Skeletal muscle tissue (tissue), 4 donors: ENCODE results near the gene BLM. TPM values are rescaled to one million over a fixed set of nuclear protein-coding genes. Genes with fewer than 3 reads are reported as not detected.
"Not testable (repeated sequence)": the region's sequence is repeated elsewhere in the genome, so short reads cannot be mapped to it uniquely, and the experiment has no call there.

Source experiments
- H3K27ac ChIP-seq: one replicate; pipeline ENCODE4 v1.7.0; 2013; ENCODE audit warnings: mild to moderate bottlenecking, low read depth, low read length, inconsistent platforms
- H3K27me3 ChIP-seq, 3 donors: one replicate each; pipeline ENCODE4 v1.7.0; 2013; ENCODE audit warnings: low read length in 3 of 3; ENCODE audit not compliant: control insufficient read depth in 3 of 3, insufficient read depth in 3 of 3
- H3K36me3 ChIP-seq, 3 donors: one replicate each; pipeline ENCODE4 v1.7.0; 2013; ENCODE audit warnings: low read length in 3 of 3; ENCODE audit not compliant: control insufficient read depth in 3 of 3, insufficient read depth in 3 of 3
- H3K4me1 ChIP-seq, 3 donors: one replicate each; pipeline ENCODE4 v1.7.0; 2013; ENCODE audit warnings: low read length in 3 of 3, mild to moderate bottlenecking in 3 of 3; ENCODE audit not compliant: control insufficient read depth in 3 of 3, insufficient read depth in 3 of 3
- H3K4me3 ChIP-seq, 3 donors: one replicate each; pipeline ENCODE4 v1.7.0; 2013; ENCODE audit warnings: low read length in 3 of 3
- H3K9ac ChIP-seq, 3 donors: one replicate each; pipeline ENCODE4 v1.7.0; 2013; ENCODE audit warnings: low read length in 3 of 3, mild to moderate bottlenecking in 3 of 3, moderate library complexity in 2 of 3, low read depth in 1 of 3
- H3K9me3 ChIP-seq, 3 donors: one replicate each; pipeline ENCODE4 v1.7.0; 2013; ENCODE audit warnings: low read length in 3 of 3; ENCODE audit not compliant: control insufficient read depth in 3 of 3
- total RNA-seq: library from RNA; depleted of rRNA; stranded (reverse); fragments of >200 nt; gene quantifications from one replicate; pipeline ENCODE4 v1.2.3, GENCODE V29; 2014
- donor health status: Osteomylitis.

Gene BLM
- total RNA-seq, 1 donor from 2014 or later: 2.1 TPM

GRCh38 chr15:90720131-90720530 lies 3.0 kb downstream of the BLM start:
- peaks cover 9 to 16% (median 13%) of the 10 kb centered on the region in 3 donors for H3K4me1 ChIP-seq
- no peaks in the 10 kb centered on the region for H3K27me3 ChIP-seq
- no peak overlapping the region for H3K4me3 ChIP-seq
- H3K9ac ChIP-seq: no peak overlapping the region
- no peak overlapping the region for H3K27ac ChIP-seq
- no peaks in the 10 kb centered on the region for H3K9me3 ChIP-seq
- H3K36me3 ChIP-seq: no peaks in the 10 kb centered on the region

GRCh38 chr15:90729261-90729660 lies 12.1 kb downstream of the BLM start:
- H3K27me3 ChIP-seq: no peaks in the 10 kb centered on the region
- H3K9ac ChIP-seq: no peak overlapping the region
- no peak overlapping the region for H3K27ac ChIP-seq
- H3K9me3 ChIP-seq: no peaks in the 10 kb centered on the region
- no peak overlapping the region for H3K4me3 ChIP-seq
- H3K36me3 ChIP-seq: no peaks in the 10 kb centered on the region
- no peaks in the 10 kb centered on the region for H3K4me1 ChIP-seq

- Histone ChIP-seq H3K27me3 (no peaks in the 10 kb centered on the region), H3K9me3 (no peaks in the 10 kb centered on the region), H3K27ac (no peak overlapping the region)
Measured at GRCh38 chr15:90730290-90730689, 13.1 kb downstream of the BLM start.

GRCh38 chr15:90735923-90736322 lies 18.8 kb downstream of the BLM start:
- Histone ChIP-seq H3K4me1 (no peaks in the 10 kb centered on the region), H3K4me3 (no peak overlapping the region), H3K9ac (no peak overlapping the region), H3K27me3 (no peaks in the 10 kb centered on the region), H3K36me3 (no peaks in the 10 kb centered on the region), H3K27ac (no peak overlapping the region), H3K9me3 (no peaks in the 10 kb centered on the region)

More at GRCh38 chr15:90730290-90730689, 13.1 kb downstream of the BLM start:
- H3K36me3 ChIP-seq: no peaks in the 10 kb centered on the region
- H3K4me3 ChIP-seq: no peak overlapping the region
- no peak overlapping the region for H3K9ac ChIP-seq
- H3K4me1 ChIP-seq: no peaks in the 10 kb centered on the region

- H3K4me1 ChIP-seq, H3K27me3 ChIP-seq, H3K9me3 ChIP-seq, H3K36me3 ChIP-seq, H3K9ac ChIP-seq, H3K4me3 ChIP-seq, H3K27ac ChIP-seq: not testable (repeated sequence)
Measured at GRCh38 chr15:90740545-90740944, 23.4 kb downstream of the BLM start.

- H3K4me1 ChIP-seq: no peaks in the 10 kb centered on the region
- H3K9ac ChIP-seq: no peak overlapping the region
- no peaks in the 10 kb centered on the region for H3K9me3 ChIP-seq
- H3K4me3 ChIP-seq: no peak overlapping the region
- no peak overlapping the region for H3K27ac ChIP-seq
- H3K36me3 ChIP-seq: no peaks in the 10 kb centered on the region
- no peaks in the 10 kb centered on the region for H3K27me3 ChIP-seq
Measured at GRCh38 chr15:90742087-90742486, 24.9 kb downstream of the BLM start.

- Histone ChIP-seq H3K9me3 (no peaks in the 10 kb centered on the region), H3K4me3 (no peak overlapping the region), H3K27ac (no peak overlapping the region), H3K36me3 (no peaks in the 10 kb centered on the region), H3K9ac (no peak overlapping the region), H3K27me3 (no peaks in the 10 kb centered on the region), H3K4me1 (no peaks in the 10 kb centered on the region)
Measured at GRCh38 chr15:90743407-90743806, 26.3 kb downstream of the BLM start.

- H3K4me1 ChIP-seq: no peaks in the 10 kb centered on the region
- H3K9ac ChIP-seq: no peak overlapping the region
- H3K27ac ChIP-seq: no peak overlapping the region
- no peaks in the 10 kb centered on the region for H3K27me3 ChIP-seq
- H3K9me3 ChIP-seq: no peaks in the 10 kb centered on the region
- no peak overlapping the region for H3K4me3 ChIP-seq
- no peaks in the 10 kb centered on the region for H3K36me3 ChIP-seq
Measured at GRCh38 chr15:90744759-90745402, 27.7 kb downstream of the BLM start.

GRCh38 chr15:90749754-90750153 lies 32.6 kb downstream of the BLM start:
- no peaks in the 10 kb centered on the region for H3K36me3 ChIP-seq
- no peaks in the 10 kb centered on the region for H3K4me1 ChIP-seq
- no peak overlapping the region for H3K27ac ChIP-seq
- no peaks in the 10 kb centered on the region for H3K27me3 ChIP-seq
- no peak overlapping the region for H3K9ac ChIP-seq
- no peak overlapping the region for H3K4me3 ChIP-seq
- no peaks in the 10 kb centered on the region for H3K9me3 ChIP-seq

GRCh38 chr15:90750186-90750585 lies 33.0 kb downstream of the BLM start:
- no peak overlapping the region for H3K4me3 ChIP-seq
- H3K4me1 ChIP-seq: no peaks in the 10 kb centered on the region
- H3K9ac ChIP-seq: no peak overlapping the region

More at GRCh38 chr15:90750186-90750585, 33.0 kb downstream of the BLM start:
- Histone ChIP-seq H3K27me3 (no peaks in the 10 kb centered on the region), H3K9me3 (no peaks in the 10 kb centered on the region), H3K27ac (no peak overlapping the region), H3K36me3 (no peaks in the 10 kb centered on the region)
